Fibroblast of skin of left quadriceps (primary cell): Measurements from ENCODE around the gene ATOSB.
"Not testable (repeated sequence)": the region's sequence is repeated elsewhere in the genome, so short reads cannot be mapped to it uniquely, and the experiment has no call there.

Source experiments
- DNase-seq, 2 experiments: peaks; one replicate each; pipeline ENCODE4 v3.0.0-alpha.2; 2013; ENCODE audit warnings: low read depth in 2 of 2

Gene ATOSB, protein sequence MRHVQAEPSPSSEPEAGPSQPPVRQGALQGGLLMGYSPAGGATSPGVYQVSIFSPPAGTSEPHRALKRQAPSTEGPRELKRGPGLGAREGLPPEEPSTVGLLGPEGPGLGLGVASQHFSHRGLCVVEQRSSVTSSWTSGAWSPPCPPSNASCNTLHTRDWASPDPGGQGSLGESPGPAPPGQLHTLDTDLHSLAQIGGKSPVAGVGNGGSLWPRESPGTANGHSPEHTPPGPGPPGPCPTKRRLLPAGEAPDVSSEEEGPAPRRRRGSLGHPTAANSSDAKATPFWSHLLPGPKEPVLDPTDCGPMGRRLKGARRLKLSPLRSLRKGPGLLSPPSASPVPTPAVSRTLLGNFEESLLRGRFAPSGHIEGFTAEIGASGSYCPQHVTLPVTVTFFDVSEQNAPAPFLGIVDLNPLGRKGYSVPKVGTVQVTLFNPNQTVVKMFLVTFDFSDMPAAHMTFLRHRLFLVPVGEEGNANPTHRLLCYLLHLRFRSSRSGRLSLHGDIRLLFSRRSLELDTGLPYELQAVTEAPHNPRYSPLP

DNA sequence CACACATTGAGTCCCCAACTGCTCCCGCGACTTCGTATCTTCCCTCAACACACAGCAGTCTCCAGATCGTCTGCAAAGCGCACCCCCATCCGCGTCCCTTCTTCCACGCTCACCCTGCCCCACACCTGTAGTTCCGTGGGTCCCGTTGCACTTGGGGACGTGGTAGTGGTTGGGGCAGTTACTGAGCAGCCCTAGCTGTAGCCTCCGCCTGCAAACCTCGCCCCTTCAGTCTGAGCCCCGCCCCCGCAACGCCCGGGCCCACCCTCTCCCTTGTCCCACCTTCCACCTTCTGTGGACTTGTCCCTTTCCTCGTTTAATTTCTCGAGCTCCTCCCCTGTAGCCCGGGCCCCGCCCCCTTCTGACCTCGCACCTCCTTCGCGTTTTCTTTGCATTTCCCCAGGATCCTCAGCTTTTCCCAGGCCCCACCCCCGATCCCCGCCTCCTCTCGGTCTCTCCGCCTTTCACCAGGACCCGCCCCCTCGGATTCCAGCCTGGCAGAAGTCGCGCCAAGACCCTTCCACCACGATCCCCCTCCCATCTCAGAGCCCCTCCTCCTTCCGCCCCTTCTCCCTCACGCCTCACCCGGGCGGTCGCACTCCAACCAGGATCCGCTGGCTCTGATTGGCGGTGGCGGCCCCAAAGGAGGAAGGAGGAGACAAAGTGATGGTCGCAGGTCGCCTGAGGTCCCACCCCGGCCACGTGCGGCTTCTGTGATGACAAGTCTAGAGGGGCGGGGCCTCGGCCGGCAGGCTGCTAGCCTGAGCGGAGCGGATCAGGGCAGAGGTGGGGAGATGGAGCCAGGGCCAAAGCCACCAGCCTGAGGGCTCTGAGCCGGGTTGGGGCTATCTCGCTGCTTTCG is at the start of gene ATOSB:
Gene ATOSB, minus strand, starts transcription at position 183 of the 859 bp plus-strand sequence. CDS start 7,588 bp downstream, outside the sequence.
- peak; percentile 95 for DNase-seq

DNA sequence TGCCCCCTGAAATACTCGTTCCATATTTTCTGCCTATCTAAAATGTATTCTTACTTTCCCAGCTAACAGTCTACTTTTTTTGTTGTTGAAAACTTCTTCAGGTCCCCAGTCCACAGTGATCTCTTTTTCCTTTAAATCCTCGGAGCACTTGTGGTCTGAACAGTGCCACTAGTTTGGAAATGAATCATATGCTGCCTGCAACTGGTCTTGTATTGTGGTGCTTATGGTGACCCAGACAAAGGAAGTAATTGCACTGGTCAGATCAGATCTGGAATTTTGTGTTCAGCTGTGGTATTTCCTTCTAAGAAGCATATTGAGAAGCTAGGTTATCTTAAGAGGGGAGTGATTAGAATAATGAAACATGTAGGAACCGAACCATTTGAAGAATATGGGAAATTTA is 49.0 kb upstream of the ATOSB start:
- no peak for DNase-seq

DNA sequence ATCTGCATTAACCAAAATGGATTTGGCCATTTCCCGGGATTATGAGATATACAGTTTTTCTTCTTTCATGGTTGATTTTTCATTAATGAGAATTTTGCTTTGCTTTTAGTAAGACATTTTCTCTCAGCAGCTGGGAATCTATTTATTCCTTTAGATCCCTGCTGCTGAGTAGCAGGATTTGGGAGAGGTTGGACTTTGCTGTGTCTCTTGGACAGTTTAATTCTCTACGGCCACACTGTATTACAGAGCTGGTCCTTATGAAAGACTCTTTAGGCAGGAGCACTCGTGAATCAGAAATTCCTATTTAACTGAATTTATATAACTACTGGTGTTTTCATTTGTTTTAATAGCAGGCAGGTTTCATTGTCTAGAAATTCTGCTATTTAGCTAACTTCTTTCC is 47.8 kb upstream of the ATOSB start:
- DNase-seq = no peak

DNA sequence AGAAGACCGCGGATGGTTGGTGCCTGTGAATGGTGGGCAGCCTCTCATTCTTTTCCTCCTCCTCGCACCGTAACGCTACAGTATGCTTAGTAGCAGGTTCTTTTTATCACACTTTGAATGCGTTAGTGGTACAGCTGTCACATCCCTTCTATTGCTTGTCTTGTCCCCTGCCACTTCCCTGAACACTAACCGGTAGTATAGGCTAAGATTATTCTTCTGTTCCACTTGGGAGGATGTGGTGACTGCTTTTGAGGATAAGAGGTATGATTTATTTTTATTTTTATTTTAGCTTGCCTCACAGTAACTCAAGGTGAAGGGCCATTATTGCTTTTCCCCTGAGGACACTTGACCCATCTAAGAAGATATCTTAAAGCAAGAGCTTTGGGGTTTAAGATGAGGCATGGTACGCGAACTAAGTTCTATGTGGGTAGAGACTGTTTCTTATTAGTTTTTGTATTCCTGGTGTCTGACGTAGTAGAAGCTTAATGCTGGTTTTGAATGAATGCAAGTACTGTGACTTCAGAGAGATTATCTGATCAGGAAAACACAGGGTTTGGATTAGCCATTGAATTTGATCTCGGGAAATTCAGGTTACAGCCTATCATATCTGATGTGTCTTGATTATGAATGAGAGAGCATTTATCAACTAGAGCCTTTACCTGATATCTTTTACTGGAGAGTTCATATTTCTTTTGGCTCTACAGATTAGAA is 47.1 kb upstream of the ATOSB start:
- DNase-seq = no peak

DNA sequence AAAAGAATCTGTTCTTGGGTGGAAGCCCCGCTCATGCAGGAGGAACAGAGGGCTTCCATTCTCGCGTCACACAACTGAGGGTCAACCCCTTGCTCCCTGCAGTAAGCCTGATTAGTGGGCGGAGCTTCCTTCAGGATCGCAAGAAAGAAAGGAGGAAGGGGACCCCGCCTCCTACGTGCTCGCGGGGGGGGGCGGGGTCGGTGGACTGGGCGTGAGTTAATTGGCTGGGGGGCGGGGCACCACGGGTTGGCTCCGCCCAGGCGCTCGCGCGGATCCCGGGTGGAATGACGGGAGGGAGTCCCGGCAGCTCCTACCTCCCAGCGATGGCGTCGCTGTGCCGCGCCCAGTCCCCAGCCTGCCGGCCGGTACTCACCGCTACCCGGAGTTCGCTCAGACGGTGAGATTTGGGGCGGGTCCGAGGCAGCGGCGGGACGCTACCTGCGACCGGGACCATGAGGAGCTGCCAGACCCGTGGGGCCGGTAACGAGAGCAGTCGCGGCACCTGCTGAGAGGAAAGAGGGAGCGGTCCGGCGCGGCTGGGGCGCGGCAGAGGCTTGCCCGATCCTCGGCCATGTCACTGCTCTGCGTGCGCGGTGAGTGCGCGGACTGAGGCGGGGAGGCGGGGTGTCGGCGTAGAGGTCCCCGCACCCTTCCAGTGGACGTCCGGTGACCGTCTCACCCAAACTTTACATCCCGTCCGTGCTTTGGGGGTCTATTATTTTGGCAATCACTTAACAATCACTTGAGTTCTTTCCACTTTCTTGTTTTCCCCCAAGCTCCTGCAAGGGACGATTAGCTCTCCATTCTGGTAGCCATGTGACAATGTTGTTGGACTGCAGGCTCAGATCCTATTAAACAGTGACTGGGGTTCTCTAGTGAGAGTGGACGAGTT is 46.3 kb upstream of the ATOSB start, which contains the start of gene UNC13B:
Gene UNC13B, plus strand, starts transcription at position 297 of the 892 bp plus-strand sequence. Its CDS starts 275 bp downstream, at position 572.
- DNase-seq = peak; percentile 86 to 87

DNA sequence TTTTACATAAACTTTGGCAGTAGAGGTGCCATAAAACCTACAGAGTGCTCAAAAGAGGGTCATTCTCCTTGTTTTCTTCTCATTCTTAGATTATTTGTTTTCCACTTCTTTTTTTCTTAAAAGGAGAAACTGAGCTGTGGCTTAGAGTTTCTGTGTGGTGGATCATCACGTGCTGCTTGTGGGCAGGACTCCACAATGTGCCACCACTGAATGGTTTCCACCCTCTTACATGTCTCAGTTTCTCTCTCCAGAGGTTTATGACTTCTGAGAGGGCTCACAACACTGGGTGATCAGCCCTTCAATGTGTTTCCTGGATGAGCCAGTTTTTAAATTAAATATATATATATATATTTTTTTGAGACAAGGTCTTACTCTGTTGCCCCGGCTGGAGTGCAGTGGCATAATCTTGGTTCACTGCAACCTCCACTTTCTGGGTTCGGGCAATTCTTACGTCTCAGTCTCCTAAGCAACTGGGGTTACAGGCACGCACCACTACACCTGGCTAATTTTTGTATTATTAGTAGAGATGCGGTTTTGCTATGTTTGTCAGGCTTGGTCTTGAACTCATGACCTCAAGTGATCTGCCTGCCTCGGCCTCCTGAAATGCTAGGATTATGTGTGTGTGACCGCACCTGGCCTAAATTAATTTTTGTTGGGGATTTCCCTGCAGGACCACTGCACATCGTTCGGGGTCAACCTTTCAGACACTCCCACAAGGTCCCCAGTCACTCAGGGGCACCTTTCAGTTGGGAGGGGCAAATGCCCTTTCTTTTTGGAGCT is 43.0 kb upstream of the ATOSB start:
- no peak for DNase-seq

DNA sequence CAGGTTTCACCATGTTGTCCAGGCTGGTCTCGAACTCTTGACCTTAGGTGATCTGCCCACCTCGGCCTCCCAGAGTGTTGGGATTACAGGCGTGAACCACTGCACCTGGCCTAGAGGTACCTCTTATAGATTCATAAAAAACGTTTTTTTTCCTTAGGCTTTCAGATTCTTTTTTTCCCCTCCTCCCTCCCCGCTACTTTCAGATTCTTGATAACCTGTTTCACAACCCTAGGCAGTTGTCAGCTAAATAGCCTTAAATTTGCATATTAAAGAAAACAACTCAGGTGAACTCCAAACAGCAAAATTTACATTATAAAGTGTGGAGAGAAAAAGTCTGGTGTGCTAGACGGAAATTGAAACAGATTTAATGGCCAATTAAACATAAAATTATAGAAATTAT is 42.2 kb upstream of the ATOSB start:
- not testable (repeated sequence) for DNase-seq

DNA sequence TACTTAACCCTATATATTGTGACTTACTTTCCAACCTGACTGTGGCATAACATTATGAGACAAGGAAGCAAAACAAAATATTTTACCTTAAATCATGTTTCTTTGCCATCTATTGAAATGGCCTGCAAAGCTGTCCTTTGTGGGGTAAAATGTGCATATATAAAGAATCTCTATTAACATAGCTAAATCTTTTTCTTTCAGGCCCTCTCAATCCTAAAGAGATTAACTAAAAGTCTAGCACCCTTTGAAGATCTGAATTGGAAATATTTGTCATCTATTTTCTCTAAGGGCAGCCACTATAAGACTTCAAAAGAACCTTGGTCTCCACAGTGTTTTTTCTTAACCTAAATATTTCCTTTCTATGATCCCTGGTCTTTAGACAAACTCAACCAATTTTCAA is 41.1 kb upstream of the ATOSB start:
- DNase-seq = no peak

DNA sequence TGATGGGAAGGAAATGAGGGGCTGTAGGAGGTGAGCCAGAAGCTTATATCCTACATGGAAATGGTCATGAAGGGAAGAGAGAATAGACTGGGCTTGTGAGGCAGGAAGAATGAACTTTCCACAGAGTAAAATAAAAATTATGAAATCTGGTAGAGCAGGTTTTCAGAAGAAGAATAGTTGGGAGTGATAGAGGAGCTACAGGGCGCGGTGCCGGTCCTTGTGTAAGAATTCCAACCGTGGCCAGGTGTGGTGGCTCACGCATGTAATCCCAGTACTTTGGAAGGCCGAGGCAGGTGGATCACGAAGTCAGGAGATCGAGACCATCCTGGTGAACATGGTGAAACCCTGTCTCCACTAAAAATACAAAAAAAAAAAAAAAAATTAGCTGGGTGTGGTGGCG is 37.3 kb upstream of the ATOSB start:
- DNase-seq = no peak

DNA sequence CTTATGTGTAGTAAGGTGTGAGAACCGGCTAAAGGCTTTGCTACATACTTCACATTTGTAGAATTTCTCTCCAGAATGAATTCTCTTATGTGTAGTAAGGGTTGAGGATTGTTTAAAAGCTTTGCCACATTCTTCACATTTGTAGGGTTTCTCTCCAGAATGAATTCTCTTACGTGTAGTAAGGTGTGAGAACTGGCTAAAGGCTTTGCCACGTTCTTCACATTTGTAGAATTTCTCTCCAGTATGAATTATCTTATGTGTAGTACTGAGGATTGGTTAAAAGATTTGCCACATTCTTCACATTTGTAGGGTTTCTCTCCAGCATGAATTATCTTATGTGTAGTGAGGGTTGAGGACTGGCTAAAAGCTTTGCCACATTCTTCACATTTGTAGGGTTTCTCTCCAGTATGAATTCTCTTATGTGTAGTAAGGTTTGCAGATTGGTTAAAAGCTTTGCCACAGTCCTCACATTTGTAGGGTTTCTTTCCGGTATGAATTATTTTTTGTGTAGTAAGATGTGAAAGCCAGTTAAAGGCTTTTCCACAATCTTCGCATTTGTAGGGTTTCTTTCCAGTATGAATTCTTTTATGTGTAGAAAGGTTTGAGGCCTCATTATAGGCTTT is 32.4 kb upstream of the ATOSB start:
- DNase-seq = not testable (repeated sequence)

DNA sequence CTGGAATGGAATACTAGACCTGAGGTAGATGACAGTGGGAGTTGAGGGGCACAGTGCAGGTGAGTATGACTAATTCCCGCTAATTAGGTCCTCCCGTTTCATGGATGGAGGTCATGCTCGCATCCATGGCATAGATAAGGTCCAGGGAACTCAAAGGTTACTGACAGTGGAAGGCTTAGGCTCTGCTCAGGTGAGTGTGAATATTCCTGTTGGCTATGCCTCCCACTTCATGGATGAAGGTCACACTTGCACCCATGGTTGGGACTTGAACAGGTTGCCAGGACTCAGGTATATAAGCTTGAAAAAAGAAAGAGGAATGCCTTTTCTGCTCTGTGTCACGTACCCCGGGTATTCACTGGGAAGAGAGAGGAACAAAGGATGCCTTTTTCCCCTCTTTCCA is 26.4 kb upstream of the ATOSB start:
- DNase-seq = no peak

DNA sequence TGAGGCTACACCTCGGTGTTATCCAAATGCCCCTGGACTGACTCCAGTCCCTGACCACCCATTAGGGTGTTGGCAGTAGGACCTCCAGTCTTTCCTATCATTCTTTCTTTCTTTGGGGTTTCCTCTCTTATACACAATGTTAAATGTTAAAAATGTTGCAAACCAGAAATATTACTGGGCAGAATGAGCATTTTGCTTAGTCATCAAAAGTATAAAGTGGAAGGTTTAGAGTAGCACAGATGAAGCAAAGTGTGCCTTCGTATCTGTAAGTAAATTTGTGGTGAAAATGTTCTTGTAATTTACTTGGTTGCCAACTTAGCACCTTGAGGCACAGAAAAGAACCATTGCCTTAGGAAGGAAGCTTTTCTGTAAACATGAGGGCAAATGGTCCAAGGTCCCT is 24.4 kb upstream of the ATOSB start:
- DNase-seq = no peak

DNA sequence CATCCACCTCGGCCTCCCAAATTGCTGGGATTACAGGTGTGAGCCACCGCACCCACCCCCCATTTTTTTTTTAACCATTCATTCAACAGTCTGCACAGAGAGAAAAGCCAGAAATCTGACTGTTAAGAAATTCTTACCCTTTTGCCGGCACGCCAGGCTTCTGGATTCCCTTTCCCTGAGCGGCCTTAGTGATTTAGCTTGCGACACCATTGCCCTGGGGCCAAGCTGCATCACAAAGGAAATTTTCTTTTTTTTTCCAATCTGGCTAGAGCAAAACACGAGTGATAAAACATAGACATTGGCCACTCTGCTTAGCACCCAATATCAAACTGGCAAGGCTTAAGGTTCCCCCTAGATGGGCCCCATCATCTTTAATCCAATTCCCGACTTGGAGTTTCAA is 21.2 kb upstream of the ATOSB start:
- DNase-seq = no peak

DNA sequence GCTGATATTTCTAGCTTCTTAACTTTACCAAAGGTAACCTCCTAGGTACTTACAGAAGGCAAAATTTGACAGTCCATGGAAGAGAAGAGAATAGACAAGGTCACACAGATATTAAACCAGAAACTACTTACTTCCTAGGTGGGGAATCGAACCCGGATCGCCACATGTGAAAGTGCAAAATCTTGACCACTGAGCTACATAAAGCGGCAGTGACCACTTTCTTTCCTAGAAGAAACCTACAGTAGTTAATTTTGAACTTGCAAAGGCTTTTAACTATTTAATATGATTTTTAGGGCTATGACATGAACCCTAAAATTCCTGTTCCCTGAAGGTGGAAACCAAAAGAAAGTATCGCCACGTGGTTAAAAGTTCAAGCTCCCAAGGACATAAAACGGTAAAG is 20.3 kb upstream of the ATOSB start:
- no peak for DNase-seq

DNA sequence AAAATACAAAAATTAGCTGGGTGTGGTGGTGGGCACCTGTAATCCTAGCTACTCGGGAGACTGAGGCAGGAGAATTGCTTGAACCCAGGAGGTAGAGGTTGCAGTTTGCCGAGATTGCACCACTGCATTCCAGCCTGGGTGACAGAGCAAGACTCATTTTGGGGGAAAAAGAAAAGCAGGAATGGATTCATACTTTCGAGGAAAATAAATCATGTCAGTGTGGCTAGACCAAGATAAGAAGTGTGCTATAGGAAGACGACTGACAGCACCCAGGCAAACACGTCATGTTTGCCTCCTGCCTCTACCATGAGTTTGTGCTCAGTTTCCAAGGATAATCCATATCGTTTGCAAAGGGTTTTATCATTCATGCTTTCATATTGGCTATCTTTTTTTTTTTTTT is 19.3 kb upstream of the ATOSB start:
- DNase-seq = no peak

DNA sequence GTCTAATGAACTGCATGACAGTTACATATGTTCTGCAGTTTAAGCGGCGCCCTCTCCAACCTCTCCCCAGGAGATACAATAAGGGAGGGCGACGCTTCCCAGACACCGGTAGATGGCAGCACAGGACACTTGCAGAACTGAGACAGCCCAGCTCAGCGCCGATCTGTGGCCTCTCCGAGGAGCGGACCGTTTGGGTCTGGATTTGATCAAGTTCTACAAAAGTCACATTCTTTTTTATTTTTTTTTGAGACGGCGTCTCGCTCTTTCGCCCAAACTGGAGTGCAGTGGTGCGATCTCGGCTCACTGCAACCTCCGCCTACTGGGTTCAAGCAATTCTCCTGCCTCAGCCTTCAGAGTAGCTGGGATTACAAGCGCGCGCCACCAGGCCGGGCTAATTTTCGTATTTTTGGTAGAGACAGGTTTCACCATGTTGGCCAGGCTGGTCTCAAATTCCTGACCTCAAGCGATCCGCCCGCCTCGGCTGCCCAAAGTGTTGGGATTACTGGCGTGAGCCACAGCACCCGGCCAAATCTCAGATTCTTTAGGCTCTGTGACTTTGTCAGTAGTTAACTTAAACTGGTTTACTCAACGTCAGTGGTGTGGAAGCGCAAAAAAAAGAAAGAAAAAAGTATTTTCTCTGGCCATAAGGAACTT is 1.4 kb upstream of the ATOSB start:
- DNase-seq = peak; percentile 88 to 89

DNA sequence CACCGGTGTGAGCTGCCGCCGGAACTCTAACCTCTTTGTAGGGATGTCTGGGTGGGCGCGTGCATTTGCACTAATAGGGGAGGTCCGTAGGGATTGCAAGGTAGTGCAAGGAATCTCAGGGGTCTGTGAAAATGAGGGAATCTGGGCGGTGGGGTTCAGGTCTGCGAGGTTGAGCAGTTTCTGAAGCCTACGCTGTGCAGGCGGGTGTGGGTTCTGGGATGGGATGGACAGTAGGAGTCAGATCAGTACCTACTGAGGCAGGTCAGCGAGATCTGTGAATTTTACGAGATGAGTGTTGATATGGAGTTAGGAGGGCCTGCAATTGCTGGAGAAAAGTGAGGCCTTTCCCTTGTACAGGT is 856 bp upstream of the ATOSB start:
- no peak for DNase-seq

DNA sequence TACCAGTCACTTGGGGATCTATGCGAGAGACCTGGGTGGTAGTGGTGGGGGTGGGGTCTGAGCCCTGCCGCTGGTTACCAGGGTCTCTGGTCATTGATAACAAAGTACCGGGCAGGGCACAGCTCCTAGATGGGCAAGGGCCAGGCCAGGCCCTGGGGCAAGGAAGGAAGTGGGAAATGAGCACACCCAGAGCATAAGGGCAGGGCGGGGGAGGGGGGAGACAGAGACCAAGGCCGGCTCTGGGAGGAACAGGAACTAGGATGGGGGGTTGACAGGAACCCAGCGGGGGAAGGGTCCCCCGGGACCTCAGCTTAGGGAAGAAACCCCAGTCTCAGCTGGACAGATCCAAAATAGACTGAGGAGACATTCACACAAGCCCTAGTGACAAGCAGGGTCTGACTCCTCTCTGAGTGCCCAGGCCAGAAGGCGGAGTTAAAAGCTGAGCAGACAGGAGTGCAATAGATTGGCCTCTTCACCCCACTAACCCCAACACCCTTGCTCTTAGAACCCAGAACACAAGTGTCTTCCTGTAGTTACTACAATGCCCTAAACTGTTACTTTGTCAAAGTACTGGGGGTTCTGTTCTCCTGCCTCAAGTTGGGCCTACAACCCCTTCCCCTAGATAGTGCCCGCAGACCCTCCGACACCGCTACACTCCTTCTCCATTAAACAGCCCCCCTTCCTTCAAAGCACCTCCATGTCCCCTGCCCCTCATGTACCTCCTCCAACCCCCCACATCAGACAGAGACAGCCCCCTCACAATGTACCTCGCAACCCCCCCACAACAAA is 628 bp downstream of the ATOSB start:
- no peak for DNase-seq
